ENCODE data around the gene PTPRN2. TPM values are rescaled to one million over a fixed set of nuclear protein-coding genes. Genes with fewer than 3 reads are reported as not detected.
"Not testable (repeated sequence)": the region's sequence is repeated elsewhere in the genome, so short reads cannot be mapped to it uniquely, and the experiment has no call there.

PTPRN2 gene
- total and polyA plus RNA-seq, 2 of the 8 experiments (the other 6 are each of a cell fraction or from before 2014, with no cell fraction given), result 2.6 to 4.5 TPM

GRCh38 chr7:158351899-158352729 lies 235.5 kb downstream of the PTPRN2 start:
- H3K18ac ChIP-seq (ENCODE audit: extremely low read depth, low read length); H2BK12ac ChIP-seq (ENCODE audit: low read depth, low read length); H3K4ac ChIP-seq (replicated peaks; ENCODE audit: insufficient read length, low read depth, low read length); H2AK5ac ChIP-seq (ENCODE audit: low read depth, low read length); H3K23ac ChIP-seq (ENCODE audit: insufficient read length); H2BK20ac ChIP-seq (ENCODE audit: low read length); H4K5ac ChIP-seq (ENCODE audit: insufficient read length, low read depth, low read length); H4K8ac ChIP-seq (ENCODE audit: extremely low read depth, insufficient read depth, low read length); H3K56ac ChIP-seq (replicated peaks; ENCODE audit: insufficient read length, low read depth, low read length); POLR2A ChIA-PET (ENCODE audit: partially characterized antibody); H3K36me3 ChIP-seq (ENCODE audit: control insufficient read depth in 2 of 4, insufficient read depth in 4 of 4, low read length in 3 of 4); H2BK5ac ChIP-seq (ENCODE audit: low read depth, low read length); H2BK120ac ChIP-seq (replicated peaks; ENCODE audit: low read depth, low read length); H3K23me2 ChIP-seq (ENCODE audit: low read depth, low read length); H4K20me1 ChIP-seq (replicated peaks in 1 of 2; ENCODE audit: control insufficient read depth in 1 of 2, insufficient read depth in 2 of 2, low read length in 2 of 2); H3K79me1 ChIP-seq (ENCODE audit: low read depth, low read length); H3K79me2 ChIP-seq (ENCODE audit: control insufficient read depth in 1 of 2, insufficient read depth in 2 of 2, low read length in 2 of 2); H3K27ac ChIP-seq (ENCODE audit: low read depth, low read length); H3K14ac ChIP-seq (ENCODE audit: insufficient read length); H2AFZ ChIP-seq (ENCODE audit: low read length); H2BK15ac ChIP-seq (ENCODE audit: low read length); H3K9me3 ChIP-seq (ENCODE audit: insufficient read depth in 2 of 2, low read depth in 1 of 2, low read length in 1 of 2); H4K91ac ChIP-seq (replicated peaks; ENCODE audit: insufficient read length, low read length); H3K9ac ChIP-seq (replicated peaks in 1 of 4; ENCODE audit: extremely low read depth in 1 of 4, low read depth in 3 of 4, low read length in 3 of 4); DNase-seq (ENCODE audit: low read depth in 1 of 2, low spot score in 2 of 2); FAIRE-seq: not testable (repeated sequence)
- WGBS, 2 experiments (ENCODE audit: extremely low coverage in 1 of 2, insufficient coverage in 1 of 2, insufficient read length in 1 of 2, insufficient replicate concordance in 2 of 2, low coverage in 1 of 2, low lambda C conversion rate in 2 of 2, missing lambda C conversion rate in 1 of 2), result 49% methylated on average over 8 of the region's 30 CpGs; no CpG with 5 or more reads in 1 of the 2 experiments
- CTCF ChIA-PET (ENCODE audit: partially characterized antibody), result interaction anchor here (0.7 to 5.6 kb wide), 8 partner anchors 8 to 339 kb away, joined by 3 to 50 read pairs (median 4); no protein-coding TSS in a partner anchor
- H3K4me2 ChIP-seq (ENCODE audit: insufficient read depth in 1 of 2, low read depth in 2 of 2, low read length in 2 of 2), result peak overlapping the region; percentile 65 to 84
- TF ChIP-seq EGR1 (IDR thresholded peaks at IDR 0.05; ENCODE audit: borderline replicate concordance, low read depth, low read length) (0 out of 2 replicates have a peak, but pooled peaks have one; percentile 3), EZH2 (IDR thresholded peaks at IDR 0.05; ENCODE audit: low read depth, low read length, severe bottlenecking) (peak; percentile 4), RNF2 (IDR thresholded peaks at IDR 0.05; ENCODE audit: borderline replicate concordance, low read depth, low read length, missing control alignments, poor library complexity, severe bottlenecking) (peak; percentile 22), CTBP2 (IDR thresholded peaks at IDR 0.05; ENCODE audit: borderline replicate concordance, insufficient read depth, insufficient read length, low read length) (peak; percentile 98), SUZ12 (IDR thresholded peaks at IDR 0.05; ENCODE audit: low read length) (peak; percentile 35; the same call in 1 of the 2 replicates)
- peaks cover 0 to 10% (median 4%) of the 10 kb centered on the region in 4 experiments; a peak in 3 of 7 replicates for H3K4me1 ChIP-seq (replicated peaks in 1 of 4; ENCODE audit: control insufficient read depth in 3 of 4, insufficient read depth in 4 of 4, low read length in 3 of 4)
- H3K4me3 ChIP-seq (ENCODE audit: extremely low read depth in 1 of 4, insufficient read depth in 2 of 4, low read depth in 3 of 4, low read length in 4 of 4), result peak overlapping the region; percentile 2 to 58 (median 30); a peak in 5 of 8 replicates
- H3K27me3 ChIP-seq (replicated peaks in 1 of 4; ENCODE audit: control insufficient read depth in 3 of 4, extremely low read depth in 1 of 4, insufficient read depth in 3 of 4, low read length in 3 of 4), result peaks cover 0 to 20% (median 11%) of the 10 kb centered on the region in 4 experiments; a peak in 4 of 7 replicates

All from H1 (cell line).